Astrocyte (in vitro differentiated cells and primary cell): ENCODE results near the gene HMCN1. TPM values are rescaled to one million over a fixed set of nuclear protein-coding genes. Genes with fewer than 3 reads are reported as not detected.

Experiments used
- DNase-seq: peaks from one replicate; pipeline ENCODE4 v3.0.0-alpha.2; 2010; ENCODE audit warnings: low read depth
- FAIRE-seq: peaks from 2 replicates; lab custom pipeline; 2011; peaks lifted over from hg19 to GRCh38; lab: Jason Lieb, UNC
- H2AFZ ChIP-seq: 2 replicates; pipeline ENCODE4 v1.6.0; 2012; ENCODE audit warnings: low read depth, low read length, inconsistent platforms
- H3K27ac ChIP-seq: 2 replicates; pipeline ENCODE4 v1.5.1; 2011; ENCODE audit warnings: low read depth, low read length, inconsistent platforms
- H3K27me3 ChIP-seq: 2 replicates; pipeline ENCODE4 v1.6.0; 2011; ENCODE audit warnings: low read length, inconsistent platforms; ENCODE audit not compliant: insufficient read depth
- H3K36me3 ChIP-seq: 2 replicates; pipeline ENCODE4 v1.5.1; 2011; ENCODE audit warnings: low read length, inconsistent platforms; ENCODE audit not compliant: insufficient read depth
- H3K4me1 ChIP-seq: 2 replicates; pipeline ENCODE4 v1.5.1; 2011; ENCODE audit warnings: low read length, inconsistent platforms; ENCODE audit not compliant: insufficient read depth
- H3K4me2 ChIP-seq: 2 replicates; pipeline ENCODE4 v1.6.0; 2012; ENCODE audit warnings: low read length, inconsistent platforms
- H3K4me3 ChIP-seq: 2 replicates; pipeline ENCODE4 v1.5.1; 2011; ENCODE audit warnings: low read depth, mild to moderate bottlenecking, low read length, inconsistent platforms; ENCODE audit not compliant: insufficient read depth
- H3K79me2 ChIP-seq: 2 replicates; pipeline ENCODE4 v1.6.0; 2012; ENCODE audit warnings: mild to moderate bottlenecking, low read length, inconsistent platforms; ENCODE audit not compliant: insufficient read depth
- H3K9ac ChIP-seq: 2 replicates; pipeline ENCODE4 v1.6.0; 2012; ENCODE audit warnings: mild to moderate bottlenecking, low read length, inconsistent platforms
- H3K9me3 ChIP-seq: 2 replicates; pipeline ENCODE4 v1.5.1; 2012; ENCODE audit warnings: low read depth, mild to moderate bottlenecking, low read length, inconsistent platforms; ENCODE audit not compliant: insufficient read depth
- H4K20me1 ChIP-seq: 2 replicates; pipeline ENCODE4 v1.6.0; 2012; ENCODE audit warnings: low read length, inconsistent platforms; ENCODE audit not compliant: insufficient read depth
- H3K27ac Mint-ChIP-seq: one replicate; pipeline ENCODE4 v1.8.0; 2021; ENCODE audit warnings: mild to moderate bottlenecking, mixed read lengths; ENCODE audit not compliant: unreplicated experiment
- H3K27me3 Mint-ChIP-seq: one replicate; pipeline ENCODE4 v1.8.0; 2021; ENCODE audit warnings: low read depth, mixed read lengths; ENCODE audit not compliant: unreplicated experiment
- H3K36me3 Mint-ChIP-seq: one replicate; pipeline ENCODE4 v1.8.0; 2021; ENCODE audit warnings: low read depth, mixed read lengths; ENCODE audit not compliant: unreplicated experiment
- H3K4me1 Mint-ChIP-seq: one replicate; pipeline ENCODE4 v1.8.0; 2021; ENCODE audit warnings: low read depth, mixed read lengths; ENCODE audit not compliant: unreplicated experiment
- H3K4me3 Mint-ChIP-seq: one replicate; pipeline ENCODE4 v1.8.0; 2021; ENCODE audit warnings: mild to moderate bottlenecking, moderate library complexity, mixed read lengths; ENCODE audit not compliant: unreplicated experiment
- H3K9me3 Mint-ChIP-seq: one replicate; pipeline ENCODE4 v1.8.0; 2021; ENCODE audit warnings: mild to moderate bottlenecking, mixed read lengths; ENCODE audit not compliant: unreplicated experiment
- CTCF ChIP-seq: IDR thresholded peaks from 2 replicates; pipeline ENCODE4 v1.5.1; 2011; ENCODE audit warnings: low read depth, mild to moderate bottlenecking, inconsistent platforms, low read length, moderate library complexity; ENCODE audit not compliant: insufficient read depth
- EZH2 ChIP-seq: IDR thresholded peaks from 2 replicates; pipeline ENCODE4 v1.6.1; 2012; ENCODE audit warnings: mild to moderate bottlenecking, low read length, inconsistent platforms; ENCODE audit not compliant: insufficient read depth
- total RNA-seq: library from RNA; stranded (reverse); gene quantifications from 2 replicates; pipeline ENCODE4 v1.2.1, GENCODE V29; 2021

The HMCN1 gene
- total RNA-seq, 1 donor from 2014 or later, result 19.7 TPM

GRCh38 chr1:185813401-185813979 lies 79.3 kb downstream of the HMCN1 start:
- Mint-ChIP-seq H3K4me1 (peaks cover 12% of the 10 kb centered on the region), H3K27me3 (no peaks in the 10 kb centered on the region), H3K4me3 (no peak overlapping the region), H3K27ac (no peak overlapping the region), H3K9me3 (no peaks in the 10 kb centered on the region), H3K36me3 (no peaks in the 10 kb centered on the region)
- Histone ChIP-seq H2AFZ (no peak overlapping the region), H3K4me3 (no peak overlapping the region), H3K79me2 (no peaks in the 10 kb centered on the region), H3K9me3 (no peaks in the 10 kb centered on the region), H3K36me3 (no peaks in the 10 kb centered on the region), H3K4me1 (no peaks in the 10 kb centered on the region), H4K20me1 (no peaks in the 10 kb centered on the region), H3K27ac (no peak overlapping the region), H3K4me2 (no peak overlapping the region), H3K27me3 (no peaks in the 10 kb centered on the region), H3K9ac (no peak overlapping the region)
- DNase-seq (peak; percentile 37), FAIRE-seq (peak; percentile 37)
- TF ChIP-seq EZH2 (no peak), CTCF (peak; percentile 57)

- H3K4me1 ChIP-seq, result no peaks in the 10 kb centered on the region
- Mint-ChIP-seq H3K9me3 (no peaks in the 10 kb centered on the region), H3K4me3 (no peak overlapping the region), H3K27me3 (no peaks in the 10 kb centered on the region), H3K27ac (no peak overlapping the region), H3K36me3 (no peaks in the 10 kb centered on the region), H3K4me1 (peaks cover 5% of the 10 kb centered on the region)
- no peaks in the 10 kb centered on the region for H3K27me3 ChIP-seq
- H4K20me1 ChIP-seq, result no peaks in the 10 kb centered on the region
- H3K79me2 ChIP-seq, result no peaks in the 10 kb centered on the region
- FAIRE-seq (no peak), DNase-seq (peak; percentile 41)
- H3K27ac ChIP-seq, result no peak overlapping the region
- H3K9ac ChIP-seq, result no peak overlapping the region
- TF ChIP-seq EZH2 (no peak), CTCF (no peak)
- H3K9me3 ChIP-seq, result no peaks in the 10 kb centered on the region
- no peaks in the 10 kb centered on the region for H3K36me3 ChIP-seq
- H2AFZ ChIP-seq, result no peak overlapping the region
- H3K4me2 ChIP-seq, result no peak overlapping the region
- H3K4me3 ChIP-seq, result no peak overlapping the region
Measured at GRCh38 chr1:185816460-185816859, 82.3 kb downstream of the HMCN1 start.

GRCh38 chr1:185819798-185820197 lies 85.6 kb downstream of the HMCN1 start:
- Histone ChIP-seq H3K9ac (no peak overlapping the region), H3K27ac (no peak overlapping the region), H3K27me3 (no peaks in the 10 kb centered on the region), H3K36me3 (no peaks in the 10 kb centered on the region), H3K9me3 (no peaks in the 10 kb centered on the region), H3K79me2 (no peaks in the 10 kb centered on the region), H2AFZ (no peak overlapping the region), H3K4me3 (no peak overlapping the region), H3K4me2 (no peak overlapping the region), H4K20me1 (no peaks in the 10 kb centered on the region), H3K4me1 (no peaks in the 10 kb centered on the region)
- Mint-ChIP-seq H3K27me3 (no peaks in the 10 kb centered on the region), H3K4me3 (no peak overlapping the region), H3K4me1 (peaks cover 10% of the 10 kb centered on the region), H3K27ac (no peak overlapping the region), H3K36me3 (no peaks in the 10 kb centered on the region), H3K9me3 (no peaks in the 10 kb centered on the region)
- no peak for FAIRE-seq
- TF ChIP-seq CTCF (no peak), EZH2 (no peak)
- DNase-seq, result no peak
